CD4-positive, alpha-beta T cell treated with Interleukin-17A for 4 hours (primary cell): ENCODE measurements around the gene ROPN1B.
A peak's percentile ranks its signal among the peaks of the same experiment; 100 is the strongest.
"Not testable (repeated sequence)": the region's sequence is repeated elsewhere in the genome, so short reads cannot be mapped to it uniquely, and the experiment has no call there.

Experiments used
- DNase-seq: peaks from one replicate; pipeline ENCODE4 v3.0.0-alpha.2; 2020; ENCODE audit warnings: mixed read lengths

The ROPN1B gene

DNA sequence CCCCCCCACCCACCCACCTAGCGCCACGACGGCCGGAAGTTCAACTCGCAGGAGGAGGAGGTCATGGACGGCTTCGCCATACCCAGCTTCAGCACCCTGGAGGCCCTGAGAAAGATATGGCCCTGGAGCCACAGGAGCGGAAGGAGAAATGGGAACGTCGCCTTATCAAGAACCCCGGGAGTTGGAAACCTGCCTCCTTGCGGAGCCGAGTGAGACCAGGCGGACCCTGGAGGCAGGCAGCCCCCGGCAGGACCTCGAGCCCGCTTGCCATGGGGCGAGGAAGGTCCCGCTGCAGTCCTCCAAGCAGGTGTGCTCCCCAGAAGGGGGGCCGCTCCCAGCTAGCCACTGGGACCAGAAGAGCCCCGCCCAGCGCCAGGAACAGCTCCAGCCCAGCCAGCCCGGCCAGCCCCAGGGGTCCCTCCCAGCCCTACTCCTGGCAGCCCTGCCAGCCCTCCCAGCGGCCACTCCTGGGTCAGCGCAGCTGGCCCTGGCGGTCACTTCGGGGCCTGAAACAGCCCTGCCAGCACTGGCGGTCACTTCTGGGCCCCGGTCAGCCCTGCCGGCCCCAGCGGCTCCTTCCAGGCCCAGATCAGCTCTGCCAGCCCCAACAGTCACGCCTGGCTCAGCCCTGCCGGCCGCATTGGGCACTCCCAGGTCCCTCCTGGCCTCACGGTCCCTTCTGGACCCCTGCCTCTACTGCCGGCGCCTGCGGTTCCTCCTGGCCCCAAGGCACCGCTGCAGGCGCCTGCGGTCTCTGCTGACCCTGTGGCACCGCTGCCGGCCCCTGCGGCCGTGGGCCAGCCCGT lies 10.3 kb upstream of the ROPN1B start:
- DNase-seq: no peak

DNA sequence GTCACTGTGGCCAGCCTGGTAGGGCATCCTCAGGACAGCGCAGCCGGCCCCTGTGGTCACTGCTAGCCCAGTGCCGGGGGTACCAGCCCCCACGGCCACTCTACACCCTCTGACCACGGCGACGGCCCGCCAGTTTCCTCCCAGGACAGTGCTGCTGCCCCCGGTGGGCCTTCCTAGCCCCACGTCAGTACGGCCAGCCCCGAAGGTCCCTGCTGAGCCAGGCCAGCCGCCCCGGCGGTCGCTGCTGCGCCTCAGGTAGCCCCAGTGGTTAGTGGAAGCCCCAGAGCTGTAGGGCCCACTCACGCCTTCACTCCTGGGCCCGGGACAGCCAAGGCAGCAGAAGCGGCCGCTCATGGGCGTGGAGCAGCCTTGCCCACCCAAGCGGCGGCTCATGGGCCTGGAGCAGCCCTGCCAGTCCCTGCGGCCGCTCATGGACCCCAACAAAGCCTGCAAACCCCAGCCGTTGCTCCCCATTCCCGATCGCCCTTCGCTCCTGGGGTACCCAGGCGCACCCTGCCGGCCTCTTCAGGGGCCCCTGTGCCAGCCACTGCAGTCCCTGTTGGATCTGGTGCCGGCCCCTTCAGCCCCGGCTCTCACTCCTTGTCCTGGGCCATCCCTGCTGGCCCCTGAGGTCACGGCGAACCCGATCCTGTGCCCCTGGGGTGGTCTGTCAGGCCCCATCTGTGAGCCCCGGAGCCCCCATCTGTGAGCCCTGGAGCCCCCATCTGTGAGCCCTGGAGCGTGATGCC lies 9.5 kb upstream of the ROPN1B start:
- DNase-seq: no peak

DNA sequence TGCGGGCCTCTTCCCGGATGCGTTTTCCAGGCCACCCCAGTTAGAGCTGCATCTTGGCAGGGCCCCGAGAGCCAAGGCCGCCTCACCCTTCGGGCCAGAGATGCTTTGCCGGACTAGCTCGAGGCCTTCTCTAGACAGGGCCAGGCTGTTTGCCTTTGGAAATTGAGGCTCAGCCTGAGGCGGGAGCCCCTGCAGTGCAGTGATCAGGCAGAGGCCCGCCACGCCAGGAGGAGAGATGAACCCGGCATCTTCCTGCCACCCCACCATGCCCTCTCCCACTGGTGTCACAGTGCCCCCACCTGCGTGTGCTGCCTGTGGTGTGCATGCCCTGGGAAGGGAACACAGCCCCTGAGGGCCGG lies 8.9 kb upstream of the ROPN1B start:
- no peak for DNase-seq

DNA sequence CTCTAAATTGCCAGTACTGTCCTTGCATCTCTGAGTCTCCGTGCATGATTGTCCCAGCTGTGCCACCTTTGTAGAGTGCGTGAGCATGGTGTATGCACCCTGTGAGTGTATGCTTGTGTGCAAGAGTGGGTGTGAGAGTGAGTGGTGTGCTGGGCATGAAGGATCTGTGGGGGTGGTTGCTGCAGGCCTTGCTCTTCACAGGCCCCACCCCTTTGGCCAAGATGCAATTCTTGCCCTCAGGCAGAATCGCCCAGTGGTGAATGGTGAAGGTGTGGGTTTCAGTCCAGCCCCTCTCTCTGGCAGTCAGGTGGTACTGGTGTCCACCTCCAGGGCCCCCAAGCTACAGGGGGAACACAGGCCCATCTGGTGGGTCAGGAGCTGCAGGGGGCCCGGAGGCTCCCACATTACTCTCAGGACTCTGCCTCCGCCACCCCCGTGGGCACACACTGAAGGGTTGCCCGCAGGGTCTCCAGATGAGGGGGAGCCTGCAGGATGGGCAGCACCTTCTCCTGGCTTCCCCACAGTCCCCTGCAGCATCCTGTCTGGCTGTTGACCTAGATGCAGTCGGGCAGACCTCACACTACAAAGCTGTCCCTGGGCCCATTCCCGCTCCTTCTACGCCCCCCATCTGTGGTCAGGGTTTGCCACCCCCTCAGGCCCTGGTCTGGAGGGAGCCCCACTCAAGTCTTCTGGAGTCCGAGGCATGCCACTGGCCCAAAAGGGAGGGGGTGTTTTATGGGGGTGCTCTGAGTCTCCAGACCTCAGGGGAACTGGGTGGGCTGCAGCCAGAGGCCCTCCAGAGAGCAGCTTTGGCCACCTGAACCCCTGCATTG lies 8.3 kb upstream of the ROPN1B start:
- DNase-seq: no peak

DNA sequence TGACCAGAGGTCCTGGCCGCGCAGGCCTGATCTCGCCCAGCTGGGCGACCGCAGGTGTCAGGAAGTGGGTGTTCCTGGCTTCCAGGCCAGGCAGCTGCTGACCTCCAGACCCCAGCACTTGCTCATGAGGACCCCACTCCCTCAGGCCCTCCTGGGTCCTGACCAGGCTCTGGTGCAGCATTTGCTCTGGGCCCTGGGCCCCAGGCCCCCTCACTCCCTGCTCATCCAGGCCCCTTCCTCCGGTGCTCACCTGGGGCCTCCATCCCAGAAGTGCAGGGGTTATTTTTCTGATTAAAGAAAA lies 7.7 kb upstream of the ROPN1B start:
- no peak for DNase-seq

DNA sequence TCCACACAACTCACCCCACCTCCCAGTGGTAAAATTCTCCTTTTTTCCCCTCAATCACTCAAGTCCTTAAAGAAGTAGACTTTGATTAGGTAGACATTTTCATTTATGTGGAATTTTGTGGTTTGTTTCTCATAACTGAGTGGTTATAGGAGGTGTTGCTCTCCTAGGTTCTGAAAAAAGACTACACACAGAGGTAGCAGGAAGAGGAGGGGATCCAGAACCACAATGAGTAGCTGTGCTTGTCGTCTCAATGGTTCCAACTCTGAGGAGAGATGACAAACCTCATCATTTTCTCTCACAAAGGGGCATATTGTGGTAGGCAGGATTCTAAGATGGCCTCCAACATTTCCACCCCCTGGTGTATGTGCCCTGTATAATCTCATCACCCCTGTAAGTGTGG lies 5.1 kb upstream of the ROPN1B start:
- DNase-seq: not testable (repeated sequence)

DNA sequence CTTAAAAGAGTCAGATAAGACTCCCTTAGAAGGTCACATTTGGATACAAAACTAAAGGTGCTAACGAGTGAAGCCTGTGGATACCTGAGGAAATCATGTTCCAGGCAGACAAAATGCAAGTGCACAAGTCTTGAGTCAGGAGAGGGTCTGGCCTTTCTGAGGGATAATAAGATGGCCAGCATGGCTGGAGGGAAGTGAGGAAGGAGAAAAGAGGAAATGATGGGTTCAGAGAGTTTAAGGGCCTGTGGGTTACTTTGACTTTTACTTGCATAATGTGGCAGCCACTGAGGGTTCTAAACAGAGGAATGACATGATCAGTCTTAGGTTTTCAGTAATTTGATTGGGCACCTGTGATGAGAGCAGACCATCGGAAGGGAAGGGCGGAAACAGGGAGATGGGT lies 3.5 kb upstream of the ROPN1B start:
- no peak for DNase-seq

DNA sequence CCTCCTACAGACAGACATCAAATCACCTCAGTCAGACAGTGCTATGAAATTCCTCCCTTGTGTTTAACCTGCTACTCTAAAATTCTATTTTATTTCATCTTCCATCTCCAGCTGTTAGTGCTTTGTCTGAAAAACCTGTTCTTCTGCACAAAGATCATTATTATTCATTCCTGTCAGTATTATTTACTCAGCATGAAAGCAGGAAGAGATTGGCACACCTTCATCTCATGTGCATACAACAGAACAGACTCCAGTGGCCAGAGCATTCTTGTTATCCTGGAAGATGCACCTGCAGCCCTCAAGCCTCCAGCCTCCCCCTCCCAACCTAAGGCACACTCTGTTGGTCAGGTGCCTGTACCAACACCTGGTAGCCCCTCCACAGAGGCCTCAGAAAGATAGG lies 1.8 kb upstream of the ROPN1B start:
- no peak for DNase-seq

DNA sequence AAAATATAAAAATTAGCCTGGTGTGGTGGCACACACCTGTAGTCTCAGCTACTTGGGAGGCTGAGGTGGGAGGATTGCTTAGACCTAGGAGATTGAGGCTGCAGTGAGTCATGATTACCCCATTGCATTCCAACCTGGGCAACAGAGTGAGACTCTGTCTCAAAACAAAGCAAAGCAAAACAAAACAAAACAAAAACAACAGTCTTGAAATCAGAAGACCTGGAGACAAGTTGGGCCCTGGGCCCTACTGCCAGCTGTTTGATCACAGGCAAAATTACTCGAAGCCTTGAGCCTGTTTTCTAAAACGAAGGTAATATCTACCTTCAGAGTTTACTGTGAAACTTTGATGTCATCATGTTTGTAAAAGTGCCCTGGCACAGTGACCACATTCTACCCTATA lies 857 bp upstream of the ROPN1B start:
- DNase-seq: not testable (repeated sequence)

DNA sequence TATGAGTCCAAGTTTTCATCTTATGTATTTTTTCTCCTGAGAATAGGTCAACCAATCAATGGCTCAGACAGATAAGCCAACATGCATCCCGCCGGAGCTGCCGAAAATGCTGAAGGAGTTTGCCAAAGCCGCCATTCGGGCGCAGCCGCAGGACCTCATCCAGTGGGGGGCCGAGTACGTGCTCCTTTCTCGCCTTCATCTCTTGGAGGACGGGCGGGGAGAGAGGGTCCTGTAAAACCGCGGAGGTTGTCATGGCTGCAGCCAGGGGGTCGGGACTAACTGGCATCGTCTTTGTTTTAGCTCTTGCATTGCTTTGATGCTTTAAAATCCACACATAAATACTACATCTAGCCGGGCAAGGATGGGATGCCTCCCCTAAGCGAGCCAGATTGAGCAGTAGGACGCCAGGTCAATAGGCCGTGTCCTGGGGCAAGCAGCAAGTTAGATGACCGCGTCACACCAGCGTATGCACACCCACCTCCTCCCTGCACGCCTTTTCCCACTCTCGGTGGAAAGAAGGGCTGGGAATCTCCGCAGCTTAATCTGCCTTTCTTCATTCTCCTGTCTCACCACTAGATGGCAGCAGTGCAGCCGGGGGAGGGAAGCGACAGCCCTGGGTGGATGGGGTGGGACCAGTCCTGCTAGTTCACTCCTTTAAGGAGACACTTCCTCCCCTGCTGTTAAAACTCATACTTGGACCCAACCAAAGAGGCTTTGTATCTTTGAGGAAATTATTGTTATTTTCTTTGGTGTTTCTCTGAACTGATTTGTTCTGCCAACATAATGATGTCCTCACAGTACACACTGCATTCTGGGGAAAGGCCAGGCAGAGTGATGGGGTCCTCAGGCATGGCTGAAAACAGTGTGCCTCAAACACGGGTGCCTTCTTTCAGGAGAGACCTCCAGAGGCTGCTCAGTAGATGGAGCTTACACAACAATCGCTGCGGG lies 3.3 kb downstream of the ROPN1B start:
- peak; percentile 21 for DNase-seq

DNA sequence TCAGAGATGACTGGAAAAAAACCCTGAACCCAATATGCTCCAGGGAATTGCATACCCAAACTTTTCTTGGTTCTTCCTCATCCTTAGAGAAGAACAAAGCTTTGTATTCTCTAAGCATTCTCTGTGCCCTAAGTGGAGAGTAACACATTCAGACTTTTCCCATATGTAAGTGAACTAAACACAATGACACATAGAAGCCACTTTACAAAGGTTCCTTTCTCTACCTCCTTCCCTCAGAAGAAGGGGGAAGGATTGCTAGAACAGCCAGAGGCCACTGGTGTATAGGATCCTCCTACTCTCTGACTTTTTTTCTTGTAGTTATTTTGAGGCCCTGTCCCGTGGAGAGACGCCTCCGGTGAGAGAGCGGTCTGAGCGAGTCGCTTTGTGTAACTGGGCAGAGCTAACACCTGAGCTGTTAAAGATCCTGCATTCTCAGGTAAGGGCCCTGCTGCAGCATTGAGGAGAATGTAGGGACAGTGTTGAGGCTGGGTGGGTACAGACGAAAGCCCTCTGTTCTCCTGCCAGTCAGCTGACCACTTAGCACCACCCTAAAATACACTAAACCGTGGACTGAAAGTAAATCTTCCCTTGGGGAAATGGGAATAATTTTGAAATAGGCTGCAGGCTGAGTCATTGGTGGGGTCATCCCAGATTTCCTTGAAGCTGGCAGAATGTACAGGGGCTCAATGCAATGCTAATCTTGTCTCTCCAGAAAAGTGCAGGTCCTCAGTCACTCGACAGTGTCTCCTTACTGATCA lies 6.4 kb downstream of the ROPN1B start:
- not testable (repeated sequence) for DNase-seq

DNA sequence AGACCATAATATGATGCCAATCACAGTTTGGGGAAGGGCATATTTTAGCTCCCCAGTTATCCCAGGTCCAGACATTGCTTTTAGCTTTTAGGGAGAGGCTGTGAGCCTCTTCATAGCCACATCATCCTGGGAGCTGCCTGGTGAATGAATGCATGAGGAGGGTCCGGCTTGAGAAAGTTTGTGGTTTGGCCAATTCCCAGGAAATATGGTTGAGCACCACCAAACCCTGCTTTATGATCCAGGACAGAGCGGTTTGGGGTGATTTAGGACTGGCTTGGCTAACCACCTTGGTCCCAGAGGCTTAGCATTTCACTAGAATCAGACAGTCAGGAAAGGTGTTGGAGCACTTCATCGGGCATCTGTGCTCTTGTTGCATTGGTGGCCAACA lies 7.0 kb downstream of the ROPN1B start:
- DNase-seq: not testable (repeated sequence)

DNA sequence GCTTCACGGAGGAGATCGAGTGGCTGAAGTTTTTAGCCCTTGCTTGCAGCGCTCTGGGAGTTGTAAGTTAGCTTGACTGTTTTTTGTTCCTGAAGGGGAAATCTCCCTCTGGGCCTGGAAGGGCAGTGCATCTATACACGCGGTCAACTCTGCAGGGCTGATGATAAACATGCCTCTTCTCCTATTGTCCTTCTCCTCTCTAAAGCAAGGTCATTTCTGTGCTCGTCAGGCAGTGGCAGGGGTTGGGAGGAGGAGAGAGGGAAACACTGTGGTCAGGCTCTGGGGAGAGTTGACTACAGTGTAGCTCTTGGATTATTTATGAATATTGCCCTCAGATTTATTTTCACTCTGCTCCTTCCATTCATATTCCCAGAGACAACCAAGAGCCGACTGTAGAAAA lies 8.1 kb downstream of the ROPN1B start:
- not testable (repeated sequence) for DNase-seq

DNA sequence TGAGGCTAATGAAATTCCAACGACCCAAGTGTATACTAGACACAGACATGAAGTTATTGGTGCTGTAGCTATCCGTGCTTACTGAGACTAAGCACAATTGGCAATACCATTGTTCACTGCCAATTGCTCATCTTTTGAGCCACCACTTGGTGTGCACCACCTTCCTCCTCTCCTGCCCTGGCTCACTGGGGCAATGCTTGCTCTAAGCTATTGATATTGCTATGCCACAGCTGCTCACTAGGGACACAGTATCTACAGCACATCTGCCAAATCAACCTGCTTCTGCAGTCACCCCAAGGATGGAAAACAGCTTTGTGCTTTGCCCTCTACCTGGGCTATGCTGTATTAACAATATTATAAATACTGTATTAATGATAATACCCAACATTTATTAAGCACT lies 16.0 kb downstream of the ROPN1B start:
- DNase-seq: not testable (repeated sequence)

DNA sequence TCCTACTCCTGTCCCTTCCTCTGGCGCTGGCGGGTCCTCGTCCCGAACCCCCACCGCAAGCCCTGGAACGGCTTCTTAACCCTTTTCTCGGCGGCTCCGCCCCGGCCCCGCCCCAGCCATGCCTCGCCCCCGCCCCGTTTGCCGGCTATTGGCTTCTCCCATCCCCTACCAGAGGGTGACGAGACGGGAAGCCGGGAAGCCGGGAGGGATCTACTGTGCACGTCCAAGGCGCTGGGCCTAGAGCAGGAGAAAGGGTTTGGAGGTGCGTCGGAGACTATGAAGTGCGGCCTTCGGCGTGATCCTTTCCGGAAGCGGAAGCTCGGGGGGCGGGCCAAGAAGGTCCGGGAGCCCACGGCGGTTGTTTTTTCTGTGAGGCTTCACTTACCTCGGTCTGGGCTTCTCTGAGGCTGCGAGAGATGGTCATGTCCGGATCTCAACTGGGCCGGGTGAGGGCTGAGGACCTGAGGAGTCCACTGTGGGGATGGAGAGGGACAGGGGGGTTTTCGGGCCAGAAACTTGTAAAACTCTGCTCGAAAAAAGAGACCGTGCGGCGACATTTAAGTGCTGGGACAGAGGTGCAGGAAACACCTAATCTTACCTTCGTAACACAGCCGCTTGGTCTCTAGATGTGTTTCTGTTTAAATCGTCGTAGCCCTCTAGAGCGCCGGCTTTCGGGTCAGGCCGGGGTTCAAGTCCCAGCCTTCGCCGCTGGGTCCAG lies 21.4 kb downstream of the ROPN1B start:
- peak; percentile 85 for DNase-seq

DNA sequence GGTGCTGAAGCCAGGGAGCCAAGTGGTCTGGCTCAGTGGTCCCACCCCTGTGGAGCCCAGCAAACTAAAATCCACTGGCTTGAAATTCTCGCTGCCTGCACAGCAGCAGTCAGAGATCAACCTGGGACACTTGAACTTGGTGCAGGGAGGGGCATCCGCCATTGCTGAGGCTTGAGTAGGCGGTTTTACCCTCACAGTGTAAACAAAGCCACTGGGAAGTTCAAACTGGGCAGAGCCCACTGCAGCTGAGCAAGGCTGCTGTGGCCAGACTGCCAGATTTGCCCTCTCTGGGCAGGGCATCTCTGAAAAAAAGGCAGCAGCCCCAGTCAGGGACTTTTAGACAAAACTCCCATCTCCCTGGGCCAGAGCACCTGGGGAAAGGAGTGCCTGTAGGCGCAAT lies 27.8 kb downstream of the ROPN1B start:
- not testable (repeated sequence) for DNase-seq

DNA sequence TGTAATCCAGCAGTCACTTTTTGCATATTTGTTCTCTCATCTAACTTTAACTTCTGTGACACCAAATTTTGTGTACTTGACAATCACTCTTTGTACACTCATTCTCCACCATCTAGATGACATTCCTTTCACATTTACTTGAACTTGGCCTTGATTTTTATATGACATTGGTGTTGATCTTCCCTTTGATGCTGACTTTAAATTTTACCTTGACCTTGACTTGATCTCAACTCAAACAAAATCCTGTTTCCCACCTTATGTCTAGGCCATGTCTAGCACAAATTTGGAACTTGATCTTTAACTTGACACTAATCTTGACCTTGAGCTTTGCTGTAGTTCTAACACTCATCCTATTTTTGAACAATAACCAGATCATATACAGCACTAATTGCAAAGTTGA lies 33.2 kb downstream of the ROPN1B start:
- no peak for DNase-seq

DNA sequence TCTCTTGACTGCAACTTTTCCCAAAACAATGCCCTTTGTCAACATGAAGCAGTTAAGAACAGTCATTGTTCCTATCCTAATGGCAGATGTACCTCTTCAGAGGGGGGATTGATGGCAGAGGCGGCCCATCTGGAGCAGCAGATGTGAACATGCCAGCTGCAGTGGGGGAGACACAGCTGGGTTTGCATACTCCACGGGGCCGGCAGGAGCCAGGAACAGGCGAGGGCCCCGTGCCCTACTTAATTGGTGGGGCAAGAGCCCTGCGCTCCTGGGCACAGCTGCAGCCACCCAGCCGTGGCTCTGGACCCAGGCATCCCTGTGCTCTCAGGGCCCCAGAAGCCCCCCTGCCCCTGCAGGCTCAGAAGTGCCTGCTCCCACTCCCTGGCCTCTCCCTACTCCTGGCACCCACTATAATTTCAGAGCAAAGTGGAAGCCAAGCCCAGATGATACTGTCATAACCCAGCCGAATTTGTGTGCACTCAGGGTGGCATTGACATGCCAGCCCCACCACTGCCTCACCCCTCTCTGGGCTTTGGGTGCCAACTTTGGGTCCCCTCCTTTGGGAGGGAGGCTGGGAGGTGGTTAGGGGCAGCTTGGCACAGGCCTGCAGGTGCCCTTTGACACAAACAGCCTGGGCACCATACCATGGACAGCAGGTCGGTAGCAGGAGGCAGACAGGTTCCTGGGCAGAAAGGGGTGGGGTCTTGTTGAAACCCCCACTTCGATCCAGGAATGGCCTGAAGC lies 34.6 kb downstream of the ROPN1B start:
- DNase-seq: no peak

DNA sequence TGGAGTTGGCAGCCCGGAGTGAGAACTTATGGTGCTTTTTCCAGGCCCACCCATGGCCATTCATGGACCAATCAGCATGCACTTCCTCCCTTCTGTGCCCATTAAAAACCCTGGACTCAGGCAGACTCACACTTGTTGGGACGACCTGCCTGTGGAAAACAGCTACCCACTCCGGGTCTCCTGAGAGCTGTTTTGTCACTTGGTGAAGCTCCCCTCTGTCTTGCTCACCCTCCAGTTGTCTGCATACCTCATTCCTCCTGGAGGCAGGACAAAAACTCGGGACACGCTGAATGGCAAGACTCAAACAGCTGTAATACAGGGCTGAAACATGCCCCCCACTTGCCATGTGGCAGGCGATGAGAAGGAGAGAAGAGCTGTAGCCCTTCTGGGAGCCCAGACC lies 35.2 kb downstream of the ROPN1B start:
- DNase-seq: no peak

DNA sequence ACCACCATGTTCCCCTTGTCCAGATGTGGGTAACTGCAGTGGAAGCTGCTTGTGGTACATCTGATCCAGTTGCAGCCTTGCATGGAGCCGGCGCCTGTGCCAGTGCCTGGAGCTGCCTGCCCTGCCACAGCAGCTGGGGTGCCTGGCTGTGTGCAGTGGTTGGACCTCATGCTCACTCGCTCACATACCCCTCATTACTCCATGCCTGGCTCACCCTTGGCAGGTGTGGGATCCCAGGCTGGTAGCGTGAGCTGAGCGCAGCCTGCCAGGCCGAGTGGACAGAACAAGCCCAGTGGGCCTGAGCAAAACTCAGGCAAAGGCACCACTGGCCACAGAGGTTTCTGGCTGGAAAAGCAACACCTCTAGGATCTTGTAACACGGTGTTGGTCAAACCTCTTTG lies 35.7 kb downstream of the ROPN1B start:
- DNase-seq: no peak
